IPS-20b (cell line): ENCODE data around the gene DLG1.

Experiments used
- H3K27ac ChIP-seq: one replicate; pipeline ENCODE4 v1.5.1; 2013; ENCODE audit warnings: low read length
- H3K27me3 ChIP-seq: 2 replicates; pipeline ENCODE4 v1.6.1; 2013; ENCODE audit warnings: mild to moderate bottlenecking, low read length, inconsistent platforms; ENCODE audit not compliant: insufficient read depth
- H3K36me3 ChIP-seq: 2 replicates; pipeline ENCODE4 v1.6.1; 2013; ENCODE audit warnings: low read depth, mild to moderate bottlenecking, inconsistent platforms, low read length, moderate library complexity; ENCODE audit not compliant: insufficient read depth
- H3K4me1 ChIP-seq: 2 replicates; pipeline ENCODE4 v1.6.1; 2013; ENCODE audit warnings: mild to moderate bottlenecking, control low read depth, inconsistent platforms, low read length, moderate library complexity; ENCODE audit not compliant: insufficient read depth
- H3K4me3 ChIP-seq: 2 replicates; pipeline ENCODE4 v1.5.1; 2013; ENCODE audit warnings: mild to moderate bottlenecking, low read length, inconsistent platforms
- H3K9ac ChIP-seq: 2 replicates; pipeline ENCODE4 v1.6.1; 2013; ENCODE audit warnings: low read depth, mild to moderate bottlenecking, inconsistent platforms, low read length, moderate library complexity
- H3K9me3 ChIP-seq: 2 replicates; pipeline ENCODE4 v1.6.1; 2013; ENCODE audit warnings: mild to moderate bottlenecking, low read depth, low read length, inconsistent platforms; ENCODE audit not compliant: insufficient read depth

DLG1 gene

DNA sequence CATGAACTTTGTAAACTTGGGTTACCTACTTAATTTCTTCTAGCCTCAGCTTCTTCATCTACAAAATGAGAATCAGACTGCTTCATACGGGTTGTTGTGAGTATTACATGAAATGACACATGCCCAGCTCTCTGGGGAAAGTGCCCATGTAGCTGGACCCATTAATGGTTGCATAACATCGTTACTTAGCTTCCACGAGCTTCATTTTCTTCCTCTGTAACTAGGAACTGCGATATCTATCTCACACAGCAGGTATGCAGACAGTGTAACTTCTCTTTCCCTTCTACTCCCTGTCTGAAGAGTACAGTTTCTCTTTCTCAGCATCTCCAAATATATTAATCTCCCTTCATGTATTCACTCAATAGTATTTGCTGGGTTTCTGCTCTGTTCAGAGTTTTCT lies 37.9 kb upstream of the DLG1 start:
- Histone ChIP-seq H3K4me3 (no peak overlapping the region), H3K36me3 (no peaks in the 10 kb centered on the region)

DNA sequence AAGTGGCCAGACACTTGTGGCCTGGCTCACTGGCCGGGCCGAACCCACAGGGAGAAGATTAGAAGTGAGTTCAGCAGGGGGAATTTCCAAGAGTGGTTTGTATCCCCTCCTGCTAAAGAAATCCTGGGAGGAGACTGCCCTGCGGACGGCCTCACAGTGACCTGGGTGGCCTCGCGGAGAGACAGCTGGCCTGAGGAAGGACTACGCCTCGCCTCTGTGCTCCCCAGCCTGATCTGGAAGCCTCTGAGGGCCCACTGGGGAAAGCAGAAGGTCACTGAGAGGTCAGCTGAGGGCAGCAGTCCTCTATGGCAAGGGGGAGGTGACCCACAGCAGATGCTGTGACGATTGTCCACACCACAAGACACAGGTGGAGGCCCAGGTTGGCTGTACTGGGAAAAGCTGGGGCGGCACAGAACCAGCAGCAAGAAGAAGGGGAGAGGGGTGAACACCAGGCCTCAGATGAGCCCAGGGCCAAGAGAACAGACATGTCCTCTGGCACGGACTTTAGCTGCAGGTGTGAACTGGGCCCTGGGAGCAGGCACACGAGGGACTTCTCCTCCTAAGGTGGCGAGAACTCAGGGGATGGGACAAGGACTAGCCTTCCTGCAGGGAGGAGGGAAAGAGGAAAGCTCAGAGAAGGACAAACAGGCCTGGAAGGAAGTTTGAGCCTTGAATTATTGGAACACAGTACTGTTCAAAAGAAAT lies 37.2 kb upstream of the DLG1 start:
- Histone ChIP-seq H3K27ac (no peak overlapping the region), H3K27me3 (no peaks in the 10 kb centered on the region), H3K4me3 (no peak overlapping the region), H3K9me3 (no peaks in the 10 kb centered on the region), H3K4me1 (no peaks in the 10 kb centered on the region; the same call in 1 of the 2 replicates), H3K36me3 (no peaks in the 10 kb centered on the region), H3K9ac (no peak overlapping the region)

More for the DNA sequence above, 37.9 kb upstream of the DLG1 start:
- no peaks in the 10 kb centered on the region for H3K27me3 ChIP-seq
- H3K4me1 ChIP-seq = no peaks in the 10 kb centered on the region; the same call in 1 of the 2 replicates
- no peak overlapping the region for H3K27ac ChIP-seq
- no peak overlapping the region for H3K9ac ChIP-seq
- no peaks in the 10 kb centered on the region for H3K9me3 ChIP-seq

DNA sequence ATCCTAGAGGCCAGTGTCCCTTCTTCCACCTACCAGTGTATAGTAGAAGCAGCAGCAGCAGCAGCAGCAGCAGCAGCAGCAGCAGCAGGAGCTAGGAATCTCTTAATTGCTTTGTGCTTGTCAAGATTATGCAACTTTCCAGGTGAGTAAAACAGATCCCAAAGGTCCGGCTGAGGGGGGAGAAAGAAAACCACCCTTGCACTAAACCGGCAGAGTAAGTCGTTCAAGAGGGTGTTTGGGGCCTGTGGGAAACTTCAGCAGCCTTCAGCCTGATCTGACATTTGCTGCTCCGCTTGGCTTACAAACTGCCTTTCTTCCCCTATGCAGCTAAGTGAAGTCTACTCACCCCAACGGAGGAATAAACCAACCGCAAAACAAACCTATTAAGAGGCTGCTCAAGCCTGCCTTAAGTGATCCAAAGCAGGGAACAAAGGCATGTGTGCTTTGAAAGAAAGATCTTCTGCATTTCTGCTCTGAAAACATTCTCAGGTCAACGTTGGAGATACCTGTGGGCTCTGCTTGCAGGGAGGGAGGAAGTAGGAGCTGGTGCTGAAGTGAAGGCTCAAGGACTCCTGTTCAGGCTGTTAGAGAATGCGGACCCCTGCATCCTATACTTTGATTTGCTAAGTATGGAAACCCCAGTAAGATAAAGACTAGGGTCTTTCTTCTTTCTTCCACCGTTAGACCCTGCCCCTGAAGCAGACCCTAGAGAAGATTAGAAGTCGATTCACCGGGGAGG lies 35.7 kb upstream of the DLG1 start:
- H3K27ac ChIP-seq = no peak overlapping the region
- no peaks in the 10 kb centered on the region for H3K36me3 ChIP-seq
- no peak overlapping the region for H3K4me3 ChIP-seq
- no peaks in the 10 kb centered on the region; the same call in 1 of the 2 replicates for H3K4me1 ChIP-seq
- no peaks in the 10 kb centered on the region for H3K9me3 ChIP-seq
- no peaks in the 10 kb centered on the region for H3K27me3 ChIP-seq
- H3K9ac ChIP-seq = no peak overlapping the region

DNA sequence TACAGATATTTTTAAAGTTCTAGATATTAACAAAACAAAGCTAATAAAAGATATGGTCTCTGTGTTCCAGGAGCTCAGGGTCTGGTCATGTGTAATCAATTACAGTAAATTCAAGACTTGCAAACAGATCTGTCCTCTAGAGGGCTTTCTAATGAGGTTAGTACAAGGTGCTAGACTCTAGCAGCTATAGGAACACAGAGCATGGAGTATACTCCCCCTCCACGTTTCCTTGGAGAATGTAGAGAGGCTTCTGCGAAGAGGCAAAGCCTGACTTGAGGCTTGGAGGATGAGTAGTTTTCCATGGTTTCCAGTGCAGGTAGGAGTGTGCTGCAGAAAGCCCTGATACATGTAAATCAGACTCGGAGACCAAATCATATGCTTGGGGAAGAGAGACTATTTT lies 32.7 kb upstream of the DLG1 start:
- Histone ChIP-seq H3K4me1 (no peaks in the 10 kb centered on the region; the same call in 1 of the 2 replicates), H3K36me3 (no peaks in the 10 kb centered on the region), H3K4me3 (no peak overlapping the region), H3K9ac (no peak overlapping the region), H3K27me3 (no peaks in the 10 kb centered on the region), H3K27ac (no peak overlapping the region), H3K9me3 (no peaks in the 10 kb centered on the region)

DNA sequence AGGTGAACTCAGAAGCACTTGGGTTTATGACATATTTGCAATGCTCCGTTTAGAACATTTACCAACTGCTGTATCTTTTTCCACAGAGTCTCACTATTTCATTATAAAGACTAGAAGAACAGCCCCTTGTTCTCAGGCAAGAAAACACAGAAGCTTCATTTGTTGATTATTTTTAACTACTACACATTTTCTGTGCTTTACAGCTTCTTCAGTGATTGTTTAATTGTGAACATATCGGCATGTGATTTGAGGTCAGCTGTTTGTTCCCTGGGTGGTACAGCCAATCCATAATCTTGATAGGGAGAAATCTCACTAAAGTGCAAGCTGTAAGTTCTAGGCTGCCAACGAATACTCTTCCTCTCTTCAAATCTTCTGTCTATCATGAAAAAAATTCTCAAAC lies 31.0 kb upstream of the DLG1 start:
- H3K4me3 ChIP-seq = no peak overlapping the region
- no peaks in the 10 kb centered on the region for H3K36me3 ChIP-seq
- H3K9me3 ChIP-seq = no peaks in the 10 kb centered on the region
- no peak overlapping the region for H3K9ac ChIP-seq
- no peak overlapping the region for H3K27ac ChIP-seq
- H3K4me1 ChIP-seq = no peaks in the 10 kb centered on the region; the same call in 1 of the 2 replicates
- H3K27me3 ChIP-seq = no peaks in the 10 kb centered on the region

DNA sequence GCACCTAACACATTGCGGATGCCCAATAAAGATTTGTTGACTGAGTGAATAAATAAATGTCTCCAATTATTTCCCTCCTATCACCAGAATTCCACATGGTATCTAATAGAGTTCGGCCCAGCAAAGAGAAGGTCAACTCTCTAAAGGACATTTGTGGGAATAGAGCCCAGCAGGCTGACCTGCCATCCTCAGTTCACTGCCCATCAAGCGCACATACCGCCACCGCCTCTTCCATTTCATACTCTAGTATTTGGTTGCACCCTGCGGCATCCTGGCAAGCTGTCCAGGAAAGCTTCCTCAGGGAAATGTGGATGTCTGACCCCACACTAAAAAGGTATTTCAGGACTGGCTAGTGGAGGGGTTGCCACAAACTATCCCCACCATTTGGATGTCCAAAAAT lies 29.8 kb upstream of the DLG1 start:
- H3K27ac ChIP-seq = no peak overlapping the region
- no peaks in the 10 kb centered on the region for H3K9me3 ChIP-seq
- H3K4me1 ChIP-seq = no peaks in the 10 kb centered on the region
- H3K4me3 ChIP-seq = no peak overlapping the region
- H3K27me3 ChIP-seq = no peaks in the 10 kb centered on the region
- H3K36me3 ChIP-seq = no peaks in the 10 kb centered on the region
- H3K9ac ChIP-seq = no peak overlapping the region

DNA sequence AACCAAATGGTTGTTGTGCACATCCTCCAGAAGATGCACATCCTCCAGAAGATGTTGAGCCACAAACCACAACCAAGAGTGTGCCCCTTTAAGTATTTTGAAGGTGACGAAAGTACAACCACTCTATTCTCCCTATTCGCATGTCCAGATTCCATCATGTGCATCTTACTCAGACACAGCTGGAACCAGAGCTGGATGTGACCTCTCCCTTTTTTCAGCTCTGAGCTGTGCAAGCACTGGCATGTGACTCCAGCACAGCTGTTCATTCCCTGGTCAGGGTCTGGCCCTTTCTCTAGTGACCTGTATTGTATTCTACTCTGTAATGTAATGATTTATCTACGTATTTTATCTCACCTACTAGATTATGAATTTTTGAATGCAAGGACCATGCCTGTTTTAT lies 29.3 kb upstream of the DLG1 start:
- Histone ChIP-seq H3K36me3 (no peaks in the 10 kb centered on the region), H3K27ac (no peak overlapping the region), H3K9ac (no peak overlapping the region), H3K4me3 (no peak overlapping the region), H3K9me3 (no peaks in the 10 kb centered on the region), H3K27me3 (no peaks in the 10 kb centered on the region), H3K4me1 (no peaks in the 10 kb centered on the region)

DNA sequence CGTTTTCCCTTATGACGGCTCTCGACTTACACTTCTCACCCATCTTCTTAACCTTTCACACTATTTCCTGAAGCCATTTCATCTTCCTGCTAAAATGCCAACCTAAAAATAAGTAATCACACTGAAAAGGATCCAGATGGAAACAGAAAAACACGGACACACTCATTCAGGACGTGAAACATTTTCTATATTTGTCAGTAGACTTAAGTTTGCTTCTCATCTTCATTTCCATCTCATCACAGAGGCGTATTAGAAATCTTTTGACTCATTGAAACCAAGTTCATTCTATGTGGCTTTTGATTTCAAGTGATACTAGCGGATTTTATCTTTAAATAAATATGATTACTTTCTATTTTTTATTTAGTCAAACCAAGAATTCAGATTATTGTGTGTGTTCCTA lies 27.4 kb upstream of the DLG1 start:
- Histone ChIP-seq H3K9ac (no peak overlapping the region), H3K36me3 (no peaks in the 10 kb centered on the region)

DNA sequence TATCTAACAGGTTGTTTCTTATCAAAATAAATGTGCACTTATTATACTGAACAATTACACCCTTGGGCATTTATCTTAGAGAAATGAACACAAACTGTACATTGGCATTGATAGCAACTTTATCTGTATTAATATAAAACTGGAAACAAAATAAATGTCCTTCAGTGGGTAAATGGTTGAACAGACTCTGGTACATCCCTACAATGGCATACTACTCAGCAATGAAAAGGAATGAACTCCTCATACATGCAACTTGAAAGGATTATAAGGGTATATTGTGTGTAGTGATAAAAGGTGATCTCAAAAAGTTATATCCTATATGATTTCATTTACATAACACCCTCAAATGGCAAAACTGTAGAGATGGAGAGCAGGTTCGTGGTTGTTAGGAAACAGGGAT lies 23.7 kb upstream of the DLG1 start:
- Histone ChIP-seq H3K9ac (no peak overlapping the region), H3K4me1 (no peaks in the 10 kb centered on the region), H3K27me3 (no peaks in the 10 kb centered on the region), H3K36me3 (no peaks in the 10 kb centered on the region), H3K9me3 (no peaks in the 10 kb centered on the region), H3K4me3 (no peak overlapping the region), H3K27ac (no peak overlapping the region)

More for the DNA sequence above, 27.4 kb upstream of the DLG1 start:
- Histone ChIP-seq H3K27me3 (no peaks in the 10 kb centered on the region), H3K9me3 (no peaks in the 10 kb centered on the region), H3K4me1 (no peaks in the 10 kb centered on the region), H3K4me3 (no peak overlapping the region), H3K27ac (no peak overlapping the region)

DNA sequence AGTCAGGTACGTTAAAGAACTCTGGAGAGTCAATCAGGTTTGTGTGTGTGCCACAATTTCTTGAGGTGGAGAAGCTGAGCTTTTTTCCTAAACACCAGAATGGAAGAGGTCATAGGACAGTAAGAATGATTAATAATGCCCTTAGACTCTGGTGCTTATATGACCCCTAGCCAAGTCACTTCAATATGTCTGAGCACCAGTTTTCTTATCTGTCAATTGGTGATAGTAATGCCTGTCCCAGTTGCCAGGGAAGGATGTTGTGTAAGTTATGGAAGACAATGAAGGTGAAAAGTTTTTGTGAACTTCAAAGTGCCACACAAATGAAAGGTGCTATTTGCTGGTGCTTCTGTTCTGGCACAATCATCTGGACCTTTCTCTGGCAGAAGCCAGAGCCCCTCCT lies 22.2 kb upstream of the DLG1 start:
- Histone ChIP-seq H3K36me3 (no peaks in the 10 kb centered on the region), H3K9ac (no peak overlapping the region), H3K27ac (no peak overlapping the region), H3K27me3 (no peaks in the 10 kb centered on the region), H3K9me3 (no peaks in the 10 kb centered on the region), H3K4me1 (no peaks in the 10 kb centered on the region), H3K4me3 (no peak overlapping the region)

DNA sequence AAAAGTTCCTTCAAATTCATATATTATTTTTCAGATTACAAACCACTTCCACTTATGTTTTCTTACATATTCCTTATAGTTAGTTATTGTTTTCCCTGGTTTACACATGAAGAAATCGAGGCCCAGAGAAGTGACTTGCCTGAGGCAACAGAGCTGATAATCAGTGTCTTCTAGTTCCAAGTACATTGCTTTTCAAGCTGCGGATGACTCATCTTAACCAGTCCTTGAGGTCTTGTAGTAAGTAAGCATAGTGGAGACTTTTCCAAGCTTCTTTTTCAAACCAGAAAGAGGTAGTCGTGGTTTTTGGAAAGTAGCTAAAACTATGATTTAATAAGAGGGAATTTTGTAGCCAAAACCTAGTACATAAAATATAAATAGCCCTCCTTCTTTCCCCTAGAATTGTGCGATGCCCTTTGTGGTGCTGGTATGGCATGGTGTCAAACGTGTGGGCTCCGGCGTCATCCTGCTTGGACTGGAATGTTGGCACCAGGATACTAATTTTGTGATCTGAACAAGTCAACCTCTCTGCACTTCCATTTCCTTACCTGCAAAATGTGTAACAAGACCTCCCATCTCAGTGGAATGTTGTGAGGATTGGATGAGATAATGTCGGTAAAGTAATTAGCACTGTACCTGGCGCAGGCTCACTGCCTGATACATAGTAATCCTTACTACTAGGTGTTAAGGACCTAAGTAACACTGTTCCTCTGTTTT lies 19.0 kb upstream of the DLG1 start:
- Histone ChIP-seq H3K36me3 (no peaks in the 10 kb centered on the region), H3K27me3 (no peaks in the 10 kb centered on the region), H3K4me1 (no peaks in the 10 kb centered on the region), H3K4me3 (no peak overlapping the region), H3K9ac (no peak overlapping the region), H3K9me3 (no peaks in the 10 kb centered on the region), H3K27ac (no peak overlapping the region)

DNA sequence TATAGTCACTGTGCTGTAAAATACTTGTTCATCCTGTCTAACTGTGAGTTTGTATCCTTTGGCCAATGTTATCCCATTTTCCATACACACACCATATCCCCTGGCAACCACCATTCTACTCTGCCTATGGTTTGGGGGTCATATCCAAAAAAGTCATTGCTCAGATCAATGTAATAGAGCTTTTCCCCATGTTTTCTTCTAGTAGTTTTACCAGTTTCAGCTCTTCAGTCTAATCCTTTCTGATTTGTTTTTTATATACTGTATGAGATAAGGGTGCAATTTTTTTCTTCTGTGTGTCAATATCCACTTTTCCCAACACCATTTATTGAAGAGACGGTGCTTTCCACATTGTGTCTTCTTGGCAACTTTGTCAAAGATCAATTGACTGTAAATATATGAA lies 14.0 kb upstream of the DLG1 start:
- peaks cover 12% of the 10 kb centered on the region for H3K4me1 ChIP-seq
- H3K36me3 ChIP-seq = no peaks in the 10 kb centered on the region
- no peak overlapping the region for H3K4me3 ChIP-seq
- H3K27me3 ChIP-seq = no peaks in the 10 kb centered on the region
- H3K27ac ChIP-seq = no peak overlapping the region
- no peaks in the 10 kb centered on the region for H3K9me3 ChIP-seq
- no peak overlapping the region for H3K9ac ChIP-seq
